Natural killer cell (primary cell): ENCODE measurements around the gene CCDC74A. TPM values are rescaled to one million over a fixed set of nuclear protein-coding genes. Genes with fewer than 3 reads are reported as not detected.
"Not testable (repeated sequence)": the region's sequence is repeated elsewhere in the genome, so short reads cannot be mapped to it uniquely, and the experiment has no call there.

Experiments used
- ATAC-seq, 3 donors: fragments of 150-1000 bp in 2 of 3; fragments of 200-7000 bp in 1 of 3; cut with Tn5 transposase; 1 replicate in 1 of 3; 2 replicates in 2 of 3; pipeline ENCODE4 v1.10.0; 2021; ENCODE audit warnings: mild to moderate bottlenecking in 2 of 3, moderate library complexity in 2 of 3
- DNase-seq, 2 donors: peaks; one replicate each; pipeline versions ENCODE4 v3.0.0 to v3.0.0-alpha.2; 2013 to 2021; ENCODE audit warnings: mixed read lengths in 1 of 2
- H3K27ac ChIP-seq: one replicate; pipeline ENCODE4 v1.5.1; 2013; ENCODE audit warnings: mild to moderate bottlenecking, low read length
- H3K27me3 ChIP-seq: one replicate; pipeline ENCODE4 v1.6.1; 2013; ENCODE audit warnings: low read length; ENCODE audit not compliant: control insufficient read depth, insufficient read depth
- H3K36me3 ChIP-seq: one replicate; pipeline ENCODE4 v1.6.1; 2013; ENCODE audit warnings: low read length; ENCODE audit not compliant: control insufficient read depth, insufficient read depth
- H3K4me1 ChIP-seq: one replicate; pipeline ENCODE4 v1.6.1; 2013; ENCODE audit warnings: low read length; ENCODE audit not compliant: control insufficient read depth, insufficient read depth
- H3K4me3 ChIP-seq: one replicate; pipeline ENCODE4 v1.5.1; 2013; ENCODE audit warnings: low read length
- H3K9me3 ChIP-seq: one replicate; pipeline ENCODE4 v1.6.1; 2013; ENCODE audit warnings: low read length; ENCODE audit not compliant: control insufficient read depth, insufficient read depth
- H3K27ac Mint-ChIP-seq, 2 donors: one replicate each; pipeline ENCODE4 v1.8.0; 2022; ENCODE audit warnings: mild to moderate bottlenecking in 2 of 2, mixed read lengths in 2 of 2, moderate library complexity in 1 of 2
- H3K27me3 Mint-ChIP-seq, 2 donors: one replicate each; pipeline ENCODE4 v1.8.0; 2022; ENCODE audit warnings: low read depth in 2 of 2, mixed read lengths in 2 of 2
- H3K36me3 Mint-ChIP-seq: one replicate; pipeline ENCODE4 v1.8.0; 2022; ENCODE audit warnings: mixed read lengths
- H3K4me1 Mint-ChIP-seq, 2 donors: one replicate each; pipeline ENCODE4 v1.8.0; 2022; ENCODE audit warnings: mixed read lengths in 2 of 2
- H3K4me3 Mint-ChIP-seq: one replicate; pipeline ENCODE4 v1.8.0; 2022; ENCODE audit warnings: mild to moderate bottlenecking, moderate library complexity, mixed read lengths
- H3K9me3 Mint-ChIP-seq, 2 donors: one replicate each; pipeline ENCODE4 v1.8.0; 2022; ENCODE audit warnings: mixed read lengths in 2 of 2
- WGBS: methylation state at CpG from one replicate; pipeline ENCODE4 v1.1.7; 2013; ENCODE audit warnings: missing lambda C conversion rate; ENCODE audit not compliant: insufficient coverage; 5-methylcytosine and 5-hydroxymethylcytosine counted together
- intact Hi-C: fragments of 100-400 bp; cut with micrococcal nuclease; formaldehyde crosslinking; loops from one replicate; pipeline ENCODE4 v1.14.2; 2022
- total RNA-seq, 4 donors: library from RNA; stranded (reverse); fragments of 120-200 nt in 1 of 4; gene quantifications; one replicate each; pipeline versions ENCODE4 v1.2.3 to v1.2.4, GENCODE V29; 2013 to 2022
- TF ChIP-seq, protein P1 (sequence below): fragments of 200-600 bp; IDR thresholded peaks from one replicate; pipeline ENCODE4 v1.8.0; 2022; ENCODE audit warnings: antibody characterized with exemption

Gene CCDC74A
- total RNA-seq, 3 donors from 2014 or later (not counting 1 experiment from before 2014, with no cell fraction given), result 0.95 to 1.5 (median 1.4) TPM

DNA sequence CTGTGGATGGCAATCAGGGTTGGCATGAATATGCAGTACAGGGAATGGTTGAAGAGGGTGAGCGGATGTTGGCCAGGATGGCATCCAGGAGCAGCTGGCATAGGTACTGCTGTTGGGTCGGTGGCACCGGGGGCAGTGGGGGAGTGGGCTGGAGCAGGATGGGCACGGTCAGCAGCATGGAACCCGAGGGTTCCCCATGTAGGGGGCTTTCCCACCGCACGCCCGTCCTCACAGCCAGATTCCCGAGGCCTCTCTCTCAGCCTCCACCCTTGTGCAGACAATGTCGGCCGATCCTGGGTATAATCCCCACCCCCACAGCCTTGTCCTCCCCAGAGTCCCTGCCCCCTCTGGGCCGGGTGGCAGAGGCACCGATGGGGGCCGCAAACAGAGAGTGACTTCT is 9.2 kb downstream of the CCDC74A start:
- DNase-seq, H3K4me1 ChIP-seq, H3K27me3 Mint-ChIP-seq, H3K9me3 ChIP-seq, H3K9me3 Mint-ChIP-seq, H3K36me3 ChIP-seq, H3K4me3 Mint-ChIP-seq, H3K27ac Mint-ChIP-seq, H3K4me3 ChIP-seq, H3K36me3 Mint-ChIP-seq, H3K4me1 Mint-ChIP-seq, ATAC-seq, H3K27me3 ChIP-seq, H3K27ac ChIP-seq, intact Hi-C loops: not testable (repeated sequence)
- 89% methylated on average over 14 of the region's 14 CpGs for WGBS

- H3K4me1 Mint-ChIP-seq, H3K4me3 Mint-ChIP-seq, H3K4me3 ChIP-seq, H3K27me3 ChIP-seq, ATAC-seq, H3K27ac Mint-ChIP-seq, H3K36me3 ChIP-seq, H3K27ac ChIP-seq, intact Hi-C loops, H3K4me1 ChIP-seq, H3K9me3 Mint-ChIP-seq, H3K9me3 ChIP-seq, H3K27me3 Mint-ChIP-seq, H3K36me3 Mint-ChIP-seq, DNase-seq: not testable (repeated sequence)
- 96% methylated on average over 13 of the region's 13 CpGs for whole genome bisulfite sequencing
Observed at GRCh38 chr2:131538856-131539255, 11.2 kb downstream of the CCDC74A start.

- H3K9me3 Mint-ChIP-seq, result no peaks in the 10 kb centered on the region
- no peaks in the 10 kb centered on the region for H3K9me3 ChIP-seq
Observed at GRCh38 chr2:131542438-131543384, 15.0 kb downstream of the CCDC74A start.

DNA sequence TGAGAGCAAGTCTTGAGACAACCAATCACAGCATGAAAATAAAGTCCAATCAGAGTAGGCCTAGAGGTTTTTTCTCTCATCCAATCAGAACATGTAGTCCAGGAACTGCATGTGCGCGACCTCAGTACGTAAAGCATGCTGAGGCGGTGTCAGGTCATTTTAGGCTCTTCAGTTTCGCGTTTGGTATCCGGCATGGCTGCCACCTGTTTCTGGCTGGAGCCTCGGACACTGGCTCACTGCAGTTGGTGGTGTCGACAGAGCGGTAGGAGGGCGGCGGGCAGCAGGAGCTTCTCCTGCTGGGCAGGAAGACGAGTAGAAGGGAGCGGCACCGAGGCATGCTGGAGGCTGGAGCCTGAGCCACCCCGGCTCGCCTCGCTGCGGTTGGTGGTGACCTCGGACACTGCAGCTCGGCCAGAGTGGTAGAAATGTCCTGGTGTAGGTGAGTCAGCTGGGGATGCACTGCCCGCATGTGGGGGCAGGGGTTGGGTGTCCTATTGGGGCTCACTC is 15.8 kb downstream of the CCDC74A start:
- no peak overlapping the region for H3K27ac ChIP-seq
- Mint-ChIP-seq H3K4me1 (no peaks in the 10 kb centered on the region), H3K27ac (no peak overlapping the region), H3K27me3 (peaks cover 0 to 7% of the 10 kb centered on the region in 2 donors), H3K9me3 (no peaks in the 10 kb centered on the region), H3K36me3 (no peaks in the 10 kb centered on the region), H3K4me3 (no peak overlapping the region)
- H3K36me3 ChIP-seq, result no peaks in the 10 kb centered on the region
- DNase-seq (no peak), ATAC-seq (no peak)
- TF ChIP-seq, protein P1, sequence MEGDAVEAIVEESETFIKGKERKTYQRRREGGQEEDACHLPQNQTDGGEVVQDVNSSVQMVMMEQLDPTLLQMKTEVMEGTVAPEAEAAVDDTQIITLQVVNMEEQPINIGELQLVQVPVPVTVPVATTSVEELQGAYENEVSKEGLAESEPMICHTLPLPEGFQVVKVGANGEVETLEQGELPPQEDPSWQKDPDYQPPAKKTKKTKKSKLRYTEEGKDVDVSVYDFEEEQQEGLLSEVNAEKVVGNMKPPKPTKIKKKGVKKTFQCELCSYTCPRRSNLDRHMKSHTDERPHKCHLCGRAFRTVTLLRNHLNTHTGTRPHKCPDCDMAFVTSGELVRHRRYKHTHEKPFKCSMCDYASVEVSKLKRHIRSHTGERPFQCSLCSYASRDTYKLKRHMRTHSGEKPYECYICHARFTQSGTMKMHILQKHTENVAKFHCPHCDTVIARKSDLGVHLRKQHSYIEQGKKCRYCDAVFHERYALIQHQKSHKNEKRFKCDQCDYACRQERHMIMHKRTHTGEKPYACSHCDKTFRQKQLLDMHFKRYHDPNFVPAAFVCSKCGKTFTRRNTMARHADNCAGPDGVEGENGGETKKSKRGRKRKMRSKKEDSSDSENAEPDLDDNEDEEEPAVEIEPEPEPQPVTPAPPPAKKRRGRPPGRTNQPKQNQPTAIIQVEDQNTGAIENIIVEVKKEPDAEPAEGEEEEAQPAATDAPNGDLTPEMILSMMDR, result no peak
- no peaks in the 10 kb centered on the region for H3K27me3 ChIP-seq
- WGBS, result 95% methylated on average over 22 of the region's 22 CpGs
- no peaks in the 10 kb centered on the region for H3K4me1 ChIP-seq
- intact Hi-C loops, result no loop called here
- no peaks in the 10 kb centered on the region for H3K9me3 ChIP-seq
- no peak overlapping the region for H3K4me3 ChIP-seq

More at GRCh38 chr2:131542438-131543384, 15.0 kb downstream of the CCDC74A start:
- TF ChIP-seq, protein P1, result no peak
- Mint-ChIP-seq H3K4me1 (no peaks in the 10 kb centered on the region), H3K27me3 (peaks cover 0 to 9% of the 10 kb centered on the region in 2 donors), H3K36me3 (no peaks in the 10 kb centered on the region), H3K4me3 (no peak overlapping the region), H3K27ac (no peak overlapping the region)
- H3K4me3 ChIP-seq, result no peak overlapping the region
- no peak overlapping the region for H3K27ac ChIP-seq
- H3K4me1 ChIP-seq, result no peaks in the 10 kb centered on the region
- ATAC-seq (no peak), DNase-seq (no peak)
- H3K27me3 ChIP-seq, result no peaks in the 10 kb centered on the region
- intact Hi-C loops, result no loop called here
- WGBS, result 92% methylated on average over 24 of the region's 24 CpGs
- no peaks in the 10 kb centered on the region for H3K36me3 ChIP-seq

DNA sequence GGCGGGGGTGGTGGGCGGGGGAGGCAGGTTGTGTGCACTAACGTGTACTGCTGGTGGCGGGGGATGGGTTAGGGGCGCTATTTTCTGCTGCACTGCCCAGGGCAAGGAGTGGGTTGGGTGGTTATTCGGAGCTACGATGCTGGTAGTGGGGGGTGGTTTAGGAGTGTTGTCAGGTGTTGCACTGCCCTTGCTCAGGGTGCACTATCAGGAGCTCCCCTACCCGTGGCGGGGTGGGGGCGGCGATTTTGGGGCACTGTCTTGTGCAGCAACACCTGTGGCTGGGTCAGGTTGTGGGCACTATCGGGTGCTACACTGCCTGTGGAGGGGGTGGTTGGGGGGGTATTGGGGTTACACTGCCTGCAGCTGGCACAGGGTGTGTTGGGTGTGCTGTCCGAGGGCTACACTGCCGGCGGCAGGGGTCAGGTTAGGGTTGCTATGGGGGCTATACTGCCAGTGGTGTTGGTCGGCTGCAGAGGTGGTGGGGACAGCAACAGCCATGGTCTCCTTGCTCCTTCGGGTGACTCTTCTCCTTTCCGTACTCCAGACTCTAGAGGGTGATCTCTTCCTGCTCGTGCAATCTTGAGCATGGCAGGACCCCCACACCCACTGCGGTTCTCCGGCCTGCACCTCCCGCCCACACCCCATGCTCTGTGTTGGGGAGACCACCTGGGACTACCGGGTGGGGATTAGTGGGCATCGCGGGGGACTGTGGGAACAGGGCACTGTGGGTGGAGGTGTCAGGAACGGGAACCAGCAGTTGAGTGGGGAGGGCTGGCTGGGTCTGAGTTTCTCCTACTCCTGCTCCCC is 16.5 kb downstream of the CCDC74A start:
- ATAC-seq, H3K27me3 ChIP-seq, H3K9me3 ChIP-seq, H3K4me1 Mint-ChIP-seq, H3K9me3 Mint-ChIP-seq, H3K27me3 Mint-ChIP-seq, H3K36me3 ChIP-seq, H3K4me1 ChIP-seq, H3K27ac Mint-ChIP-seq, H3K4me3 Mint-ChIP-seq, intact Hi-C loops, DNase-seq, H3K36me3 Mint-ChIP-seq, H3K27ac ChIP-seq, H3K4me3 ChIP-seq: not testable (repeated sequence)
- WGBS, result 90% methylated on average over 17 of the region's 26 CpGs

GRCh38 chr2:131544813-131545165 is 17.1 kb downstream of the CCDC74A start:
- 92% methylated on average over 3 of the region's 7 CpGs for WGBS
- H3K4me1 ChIP-seq, intact Hi-C loops, H3K27me3 ChIP-seq, H3K9me3 Mint-ChIP-seq, H3K27ac Mint-ChIP-seq, H3K4me3 ChIP-seq, H3K36me3 ChIP-seq, DNase-seq, ATAC-seq, H3K4me1 Mint-ChIP-seq, H3K4me3 Mint-ChIP-seq, H3K27ac ChIP-seq, H3K9me3 ChIP-seq, H3K36me3 Mint-ChIP-seq: not testable (repeated sequence)
- H3K27me3 Mint-ChIP-seq, result peaks cover 6 to 10% of the 10 kb centered on the region in 2 donors
